Natural killer cell treated with Interleukin-12 subunit alpha and Interleukin-12 subunit beta and Interleukin-15 and Interleukin-18, amount 100 ng/mL, for 72 hours (primary cell): ENCODE measurements around the gene USP6NL. TPM values are rescaled to one million over a fixed set of nuclear protein-coding genes. Genes with fewer than 3 reads are reported as not detected.
"Not testable (repeated sequence)": the region's sequence is repeated elsewhere in the genome, so short reads cannot be mapped to it uniquely, and the experiment has no call there.

ENCODE experiments used
- ATAC-seq, 2 donors: fragments of 150-1000 bp; cut with Tn5 transposase in 1 of 2; sonication (Bioruptor Pico), chemical (Tn5 transposase) in 1 of 2; 2 replicates each; pipeline ENCODE4 v1.10.0; 2021
- DNase-seq: peaks from one replicate; pipeline ENCODE4 v3.0.0; 2022; ENCODE audit warnings: low spot score
- H3K27ac Mint-ChIP-seq, 2 donors: 1 replicate in 1 of 2; 2 replicates in 1 of 2; pipeline ENCODE4 v1.8.0; 2022; ENCODE audit warnings: mixed read lengths in 2 of 2, mild to moderate bottlenecking in 1 of 2, moderate library complexity in 1 of 2
- H3K27me3 Mint-ChIP-seq, 2 donors: 1 replicate in 1 of 2; 2 replicates in 1 of 2; pipeline ENCODE4 v1.8.0; 2022; ENCODE audit warnings: mixed read lengths in 2 of 2
- H3K36me3 Mint-ChIP-seq: one replicate; pipeline ENCODE4 v1.8.0; 2022; ENCODE audit warnings: mixed read lengths
- H3K4me1 Mint-ChIP-seq, 2 donors: 1 replicate in 1 of 2; 2 replicates in 1 of 2; pipeline ENCODE4 v1.8.0; 2022; ENCODE audit warnings: low read depth in 2 of 2, mixed read lengths in 2 of 2, mild to moderate bottlenecking in 1 of 2
- H3K4me3 Mint-ChIP-seq: one replicate; pipeline ENCODE4 v1.8.0; 2022; ENCODE audit warnings: mixed read lengths
- H3K9me3 Mint-ChIP-seq: 2 replicates; pipeline ENCODE4 v1.8.0; 2022; ENCODE audit warnings: mixed read lengths
- total RNA-seq, 2 donors: library from RNA; stranded (reverse); gene quantifications; one replicate each; pipeline ENCODE4 v1.2.3, GENCODE V29; 2022

Gene USP6NL
- total RNA-seq, 2 donors from 2014 or later, result 1.0 to 2.0 TPM

GRCh38 chr10:11506247-11506789 lies 105.1 kb downstream of the USP6NL start:
- no peak for DNase-seq
- Mint-ChIP-seq H3K27ac (no peak overlapping the region), H3K4me1 (no peaks in the 10 kb centered on the region), H3K4me3 (no peak overlapping the region), H3K27me3 (peaks cover 0 to 13% of the 10 kb centered on the region in 2 donors), H3K36me3 (no peaks in the 10 kb centered on the region), H3K9me3 (no peaks in the 10 kb centered on the region)
- no peak for ATAC-seq

GRCh38 chr10:11505639-11506038 lies 105.8 kb downstream of the USP6NL start:
- Mint-ChIP-seq H3K27me3 (peaks cover 0 to 12% of the 10 kb centered on the region in 2 donors), H3K4me3 (no peak overlapping the region)

DNA sequence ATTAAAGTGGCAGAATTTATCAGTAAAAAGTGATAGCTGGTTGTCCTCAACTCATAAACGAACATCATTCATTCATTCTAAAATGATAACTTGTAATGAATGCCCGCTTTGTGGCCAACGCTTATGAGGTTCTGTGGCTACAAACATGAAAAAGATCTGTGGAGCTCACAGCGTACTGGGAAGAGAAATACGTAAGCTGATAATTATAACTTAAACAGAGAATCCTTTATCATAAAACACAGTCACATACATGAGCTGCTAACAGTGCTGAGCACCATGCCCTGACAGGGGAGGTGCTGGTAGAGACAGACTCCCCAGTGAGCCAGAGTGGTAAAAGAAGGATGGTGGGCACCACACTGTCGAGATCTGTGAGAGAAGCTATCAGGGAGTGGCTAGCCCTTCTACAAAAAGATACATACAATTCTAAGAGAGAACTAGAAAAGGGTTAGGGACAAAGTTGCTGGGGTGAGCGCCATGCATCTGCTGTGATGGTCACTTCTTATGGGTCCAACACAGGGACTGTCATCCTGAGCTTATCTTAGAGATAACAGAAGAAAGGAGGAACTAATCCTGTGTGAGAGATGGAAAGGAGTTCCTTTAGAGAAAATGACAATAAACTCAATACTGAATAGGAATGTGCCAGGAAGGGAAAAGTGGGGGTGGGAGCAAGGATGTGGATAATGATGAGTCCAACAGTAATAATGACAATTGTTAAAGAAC lies 106.7 kb downstream of the USP6NL start:
- no peaks in the 10 kb centered on the region for H3K36me3 Mint-ChIP-seq
- DNase-seq (no peak), ATAC-seq (no peak)
- H3K9me3 Mint-ChIP-seq, result no peaks in the 10 kb centered on the region
- H3K27me3 Mint-ChIP-seq, result peaks cover 0 to 7% of the 10 kb centered on the region in 2 donors
- H3K4me3 Mint-ChIP-seq, result no peak overlapping the region
- H3K27ac Mint-ChIP-seq, result no peak overlapping the region
- no peaks in the 10 kb centered on the region for H3K4me1 Mint-ChIP-seq

More at GRCh38 chr10:11505639-11506038, 105.8 kb downstream of the USP6NL start:
- Mint-ChIP-seq H3K36me3 (no peaks in the 10 kb centered on the region), H3K9me3 (no peaks in the 10 kb centered on the region), H3K27ac (no peak overlapping the region), H3K4me1 (no peaks in the 10 kb centered on the region)
- ATAC-seq (no peak), DNase-seq (no peak)

DNA sequence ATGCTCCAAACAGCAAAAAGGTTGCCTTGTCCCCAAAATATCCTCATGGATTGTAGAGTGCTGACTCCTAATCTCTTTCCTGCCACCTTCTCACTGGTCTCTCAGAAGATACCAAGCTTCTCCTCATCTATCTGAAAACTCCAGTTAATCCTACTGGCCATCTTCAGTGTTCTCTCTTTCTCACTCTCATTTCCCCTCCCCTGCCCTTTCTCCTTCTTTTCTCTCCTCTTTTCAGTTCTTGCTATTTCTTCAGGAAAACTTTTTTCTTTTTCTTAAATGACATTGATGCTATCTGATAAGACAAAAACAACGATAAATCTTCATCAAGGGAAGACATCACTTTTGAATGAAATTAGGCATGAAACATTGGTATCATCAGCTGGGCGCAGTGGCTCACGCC lies 109.8 kb downstream of the USP6NL start:
- Mint-ChIP-seq H3K9me3 (no peaks in the 10 kb centered on the region), H3K27me3 (peaks cover 0 to 7% of the 10 kb centered on the region in 2 donors), H3K27ac (no peak overlapping the region), H3K36me3 (no peaks in the 10 kb centered on the region), H3K4me3 (no peak overlapping the region), H3K4me1 (peaks cover 0 to 3% of the 10 kb centered on the region in 2 donors)
- ATAC-seq (no peak), DNase-seq (no peak)

- no peak for ATAC-seq
- Mint-ChIP-seq H3K9me3 (no peaks in the 10 kb centered on the region), H3K4me3 (no peak overlapping the region), H3K27ac (peak overlapping the region in 1 of 2 donors; percentile 48), H3K27me3 (peaks cover 0 to 3% of the 10 kb centered on the region in 2 donors), H3K4me1 (peaks cover 0 to 3% of the 10 kb centered on the region in 2 donors), H3K36me3 (no peaks in the 10 kb centered on the region)
- no peak for DNase-seq
These were observed 111.9 kb downstream of the USP6NL start for GRCh38 chr10:11499425-11500071.

DNA sequence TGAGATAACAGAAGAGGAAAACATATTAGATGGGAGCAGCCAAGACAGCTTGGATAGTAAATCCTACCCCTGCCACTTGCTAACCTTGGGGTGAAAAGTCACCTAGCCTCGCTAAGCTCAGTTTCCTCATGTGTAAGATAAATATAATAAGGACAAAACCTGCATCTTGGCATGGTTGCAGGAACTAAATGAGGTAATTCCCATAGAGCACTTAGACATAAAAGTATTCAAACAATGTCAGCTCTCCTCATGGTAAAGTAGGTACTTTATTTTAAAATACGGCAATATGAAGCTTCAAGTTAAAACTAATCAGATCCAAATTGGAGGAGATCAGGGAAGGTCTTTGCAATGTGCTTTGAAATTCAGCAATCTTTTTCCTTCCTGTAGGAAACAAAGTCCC lies 113.1 kb downstream of the USP6NL start:
- H3K4me3 Mint-ChIP-seq, result no peak overlapping the region
- H3K27ac Mint-ChIP-seq, result no peak overlapping the region
- peaks cover 0 to 3% of the 10 kb centered on the region in 2 donors for H3K4me1 Mint-ChIP-seq
- H3K9me3 Mint-ChIP-seq, result no peaks in the 10 kb centered on the region
- H3K36me3 Mint-ChIP-seq, result no peaks in the 10 kb centered on the region
- no peak for ATAC-seq
- H3K27me3 Mint-ChIP-seq, result no peaks in the 10 kb centered on the region
- no peak for DNase-seq

DNA sequence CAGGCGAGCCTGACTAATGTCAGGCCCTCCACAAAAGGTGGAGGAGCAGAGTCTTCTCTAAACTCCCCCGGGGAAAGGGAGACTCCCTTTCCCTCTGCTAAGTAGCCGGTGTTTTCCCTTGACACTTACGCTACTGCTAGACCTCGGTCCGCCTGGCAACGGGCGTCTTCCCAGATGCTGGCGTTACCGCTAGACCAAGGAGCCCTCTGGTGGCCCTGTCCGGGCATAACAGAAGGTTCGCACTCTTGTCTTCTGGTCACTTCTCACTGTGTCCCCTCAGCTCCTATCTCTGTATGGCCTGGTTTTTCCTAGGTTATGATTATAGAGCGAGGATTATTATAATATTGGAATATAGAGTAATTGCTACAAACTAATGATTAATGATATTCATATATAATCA lies 116.5 kb downstream of the USP6NL start:
- H3K36me3 Mint-ChIP-seq, H3K27me3 Mint-ChIP-seq, H3K4me1 Mint-ChIP-seq, ATAC-seq, H3K9me3 Mint-ChIP-seq, DNase-seq, H3K4me3 Mint-ChIP-seq, H3K27ac Mint-ChIP-seq: not testable (repeated sequence)

- Mint-ChIP-seq H3K4me1 (no peaks in the 10 kb centered on the region), H3K27ac (no peak overlapping the region), H3K4me3 (no peak overlapping the region), H3K27me3 (no peaks in the 10 kb centered on the region), H3K36me3 (no peaks in the 10 kb centered on the region), H3K9me3 (no peaks in the 10 kb centered on the region)
- peak in 1 of 2 donors; percentile 31 for ATAC-seq
- DNase-seq, result no peak
These were observed 117.8 kb downstream of the USP6NL start for GRCh38 chr10:11493646-11494045.

DNA sequence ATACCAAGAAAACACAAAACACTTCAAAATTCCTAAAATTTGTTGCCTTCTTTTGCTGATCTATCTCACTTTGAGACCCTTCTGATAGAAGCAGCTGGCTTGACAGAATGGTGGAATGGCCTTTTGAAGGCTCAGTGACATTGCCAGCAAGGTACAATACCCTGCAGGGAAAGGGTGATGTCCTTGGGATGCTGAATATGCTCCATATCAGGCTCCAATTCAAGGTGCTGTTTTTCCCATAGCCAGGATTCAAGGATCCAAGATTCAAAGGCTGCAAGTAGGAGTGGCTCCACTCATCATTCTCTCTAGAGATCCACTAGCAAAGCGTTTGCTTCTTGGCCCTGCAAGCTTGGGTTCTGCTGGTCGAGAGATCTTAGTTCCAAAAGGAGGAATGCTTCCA lies 120.4 kb downstream of the USP6NL start:
- H3K27me3 Mint-ChIP-seq, result no peaks in the 10 kb centered on the region
- no peak overlapping the region for H3K27ac Mint-ChIP-seq
- no peaks in the 10 kb centered on the region for H3K4me1 Mint-ChIP-seq
- no peak overlapping the region for H3K4me3 Mint-ChIP-seq
- H3K36me3 Mint-ChIP-seq, result no peaks in the 10 kb centered on the region
- ATAC-seq (no peak), DNase-seq (no peak)
- no peaks in the 10 kb centered on the region for H3K9me3 Mint-ChIP-seq

DNA sequence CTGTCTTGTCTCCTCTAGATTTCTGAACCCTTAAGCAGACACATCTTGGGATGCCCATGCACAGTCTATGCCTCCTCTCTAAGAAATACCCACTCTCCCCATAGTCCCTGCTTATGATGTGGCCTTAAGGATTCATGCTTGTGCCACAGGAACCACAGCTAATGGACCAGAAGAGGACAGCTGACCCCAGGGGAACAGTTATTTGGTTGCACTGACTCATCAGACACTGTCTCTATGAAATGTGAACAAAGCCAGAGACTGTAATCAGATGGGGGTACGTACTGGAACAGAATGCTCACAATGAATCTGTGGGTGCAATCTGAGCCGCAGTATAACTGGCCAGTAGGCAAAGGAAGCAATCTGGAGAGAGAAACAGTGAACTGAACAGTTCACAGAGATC lies 121.9 kb downstream of the USP6NL start:
- no peak overlapping the region for H3K27ac Mint-ChIP-seq
- no peak for DNase-seq
- H3K27me3 Mint-ChIP-seq, result no peaks in the 10 kb centered on the region
- no peaks in the 10 kb centered on the region for H3K36me3 Mint-ChIP-seq
- H3K4me3 Mint-ChIP-seq, result no peak overlapping the region
- H3K9me3 Mint-ChIP-seq, result no peaks in the 10 kb centered on the region
- ATAC-seq, result no peak
- no peaks in the 10 kb centered on the region for H3K4me1 Mint-ChIP-seq

DNA sequence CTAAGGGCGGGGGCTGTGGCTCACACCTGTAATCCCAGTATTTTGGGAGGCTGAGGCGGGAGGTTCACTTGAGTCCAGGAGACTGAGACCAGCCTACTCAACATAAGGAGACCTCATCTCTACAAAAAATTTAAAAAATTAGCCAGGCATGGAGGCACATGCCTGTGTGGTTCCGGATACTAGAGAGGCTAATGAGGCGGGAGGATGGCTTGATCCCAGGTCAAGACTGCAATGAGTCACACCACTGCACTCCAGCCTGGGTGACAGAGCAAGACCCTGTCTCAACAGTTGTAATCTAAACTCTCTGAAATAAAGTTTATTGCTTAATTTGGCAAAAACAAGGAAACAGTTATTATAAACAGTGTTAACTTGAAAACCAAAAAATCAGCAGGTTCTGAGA lies 123.3 kb downstream of the USP6NL start:
- no peak overlapping the region for H3K4me3 Mint-ChIP-seq
- no peaks in the 10 kb centered on the region for H3K27me3 Mint-ChIP-seq
- no peak overlapping the region for H3K27ac Mint-ChIP-seq
- no peaks in the 10 kb centered on the region for H3K36me3 Mint-ChIP-seq
- DNase-seq, result no peak
- H3K4me1 Mint-ChIP-seq, result no peaks in the 10 kb centered on the region
- no peaks in the 10 kb centered on the region for H3K9me3 Mint-ChIP-seq
- ATAC-seq, result no peak

DNA sequence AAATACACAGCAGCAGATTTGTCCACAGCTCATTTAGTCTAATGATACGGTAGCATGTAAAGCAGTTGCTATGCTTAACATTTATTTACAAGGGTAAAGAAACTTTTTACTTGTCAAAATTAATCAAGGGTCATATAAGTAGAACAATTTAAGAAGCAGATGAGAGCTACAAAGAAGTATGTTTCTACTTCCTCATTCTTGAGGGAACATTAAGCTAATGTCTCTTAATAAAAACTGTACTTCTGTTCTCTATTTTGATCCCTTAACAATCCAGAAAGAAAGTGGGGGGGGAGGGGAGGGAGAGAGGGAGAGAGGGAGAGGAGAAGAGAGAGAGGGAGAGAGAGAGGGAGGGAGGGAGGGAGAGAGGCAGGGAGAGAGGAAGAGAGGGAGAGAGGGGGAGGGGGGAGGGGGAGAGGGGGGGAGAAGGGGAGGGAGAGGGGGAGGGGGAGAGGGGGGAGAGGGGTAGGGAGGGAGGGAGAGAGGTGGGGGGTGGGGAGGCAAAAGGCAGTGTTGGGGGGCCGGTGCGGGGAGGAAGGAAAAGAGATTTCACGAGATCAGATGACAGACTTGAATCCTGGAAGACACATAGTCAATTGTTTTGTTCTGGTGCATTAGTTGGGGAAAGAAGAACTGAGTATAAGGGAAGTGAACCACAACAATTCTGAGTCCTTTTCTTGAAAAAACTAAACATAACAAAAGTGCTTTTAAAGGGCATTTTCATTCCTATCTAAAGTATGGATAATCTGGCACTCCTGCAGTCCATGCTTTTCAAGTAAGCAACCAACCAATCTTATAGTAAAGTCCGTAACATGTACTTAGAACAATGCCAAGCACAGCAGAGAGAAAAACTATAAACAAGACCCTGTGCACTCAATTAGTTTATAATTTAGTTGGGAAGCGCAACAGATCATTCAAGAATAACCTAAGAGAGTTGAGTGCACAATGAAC lies 128.0 kb downstream of the USP6NL start:
- DNase-seq (no peak), ATAC-seq (no peak)
- H3K27me3 Mint-ChIP-seq, result peaks cover 0 to 2% of the 10 kb centered on the region in 2 donors
- H3K27ac Mint-ChIP-seq, result no peak overlapping the region
- peaks cover 9 to 12% of the 10 kb centered on the region in 2 donors for H3K4me1 Mint-ChIP-seq
- no peak overlapping the region for H3K4me3 Mint-ChIP-seq
- no peaks in the 10 kb centered on the region for H3K9me3 Mint-ChIP-seq
- H3K36me3 Mint-ChIP-seq, result no peaks in the 10 kb centered on the region

DNA sequence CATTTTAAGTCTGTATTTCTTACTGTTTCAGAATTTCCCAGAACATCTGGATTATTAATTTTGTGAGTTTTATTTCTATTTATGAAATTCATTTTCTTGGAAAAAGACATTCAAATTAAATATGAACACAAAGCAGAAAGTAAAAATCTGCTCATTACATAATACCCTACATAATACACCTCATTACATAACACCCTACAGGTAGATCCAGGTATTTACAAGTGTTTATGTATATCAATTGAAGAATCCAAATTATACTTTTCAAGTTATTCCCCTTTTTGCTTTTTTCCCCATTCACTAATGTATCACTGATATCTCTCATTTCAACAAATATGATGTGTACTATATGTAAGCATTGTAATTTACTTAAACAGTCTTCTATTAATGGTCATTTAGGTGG lies 129.1 kb downstream of the USP6NL start:
- H3K27ac Mint-ChIP-seq, result no peak overlapping the region
- peaks cover 0 to 2% of the 10 kb centered on the region in 2 donors for H3K27me3 Mint-ChIP-seq
- H3K9me3 Mint-ChIP-seq, result no peaks in the 10 kb centered on the region
- ATAC-seq (no peak), DNase-seq (no peak)
- no peaks in the 10 kb centered on the region for H3K36me3 Mint-ChIP-seq
- H3K4me3 Mint-ChIP-seq, result no peak overlapping the region
- peaks cover 9 to 12% of the 10 kb centered on the region in 2 donors for H3K4me1 Mint-ChIP-seq
